Choroid plexus epithelial cell (primary cell): ENCODE results near the gene DAZAP1.
A peak's percentile ranks its signal among the peaks of the same experiment; 100 is the strongest.

ENCODE experiments used
- DNase-seq: peaks from one replicate; pipeline ENCODE4 v3.0.0-alpha.2; 2010; ENCODE audit warnings: low read depth
- H3K4me3 ChIP-seq: 2 replicates; pipeline ENCODE4 v1.5.1; 2011; ENCODE audit warnings: low read depth, mild to moderate bottlenecking, control low read depth, low read length, moderate library complexity
- CTCF ChIP-seq: conservative IDR thresholded peaks from 2 replicates; pipeline ENCODE4 v1.5.1; 2011; ENCODE audit warnings: low read depth, mild to moderate bottlenecking, control low read depth, inconsistent platforms, low read length, moderate library complexity

DAZAP1 gene

DNA sequence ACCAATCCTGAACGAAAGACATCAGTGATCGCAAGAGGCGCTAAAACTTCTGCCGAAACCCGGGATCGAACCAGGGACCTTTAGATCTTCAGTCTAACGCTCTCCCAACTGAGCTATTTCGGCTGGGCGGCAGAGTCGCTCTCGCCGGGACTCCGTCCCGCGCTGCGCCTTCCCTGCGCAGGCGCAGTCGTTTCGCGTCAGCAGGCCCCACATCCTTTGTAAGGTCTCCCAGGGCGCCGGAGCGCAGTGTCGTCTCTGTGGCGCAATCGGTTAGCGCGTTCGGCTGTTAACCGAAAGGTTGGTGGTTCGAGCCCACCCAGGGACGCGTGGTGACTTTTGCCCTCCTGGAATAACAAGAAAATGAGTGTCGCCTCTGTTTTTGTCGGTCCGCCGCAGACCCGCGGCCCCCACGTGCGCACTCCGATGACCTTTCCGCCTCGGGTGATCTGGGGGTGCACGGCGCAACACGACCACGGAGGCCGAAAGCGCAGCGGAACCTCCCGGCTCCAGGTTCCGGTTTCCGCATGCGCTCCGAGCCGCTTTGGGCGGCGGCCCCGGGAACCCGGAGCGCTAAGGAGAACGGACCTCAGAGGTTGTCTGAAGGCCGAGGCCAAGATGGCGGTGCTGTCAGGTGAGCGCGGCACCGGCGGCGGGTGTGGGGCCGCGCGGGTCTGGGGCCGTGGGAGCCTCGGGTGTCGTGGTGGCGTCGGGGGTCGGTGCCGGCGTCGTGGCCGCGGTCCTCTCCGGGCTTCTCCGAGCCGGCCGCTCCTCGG, 23.9 kb upstream of the DAZAP1 start, which contains the start of gene NDUFS7:
TSS of gene NDUFS7 (plus strand) at position 596 of the 773 bp plus-strand sequence. CDS start at position 616, 20 bp downstream.
- H3K4me3 ChIP-seq, result peak within 1 kb of the TSS; percentile 89
- DNase-seq, result peak; percentile 96
- peak; percentile 36 for TF ChIP-seq CTCF

DNA sequence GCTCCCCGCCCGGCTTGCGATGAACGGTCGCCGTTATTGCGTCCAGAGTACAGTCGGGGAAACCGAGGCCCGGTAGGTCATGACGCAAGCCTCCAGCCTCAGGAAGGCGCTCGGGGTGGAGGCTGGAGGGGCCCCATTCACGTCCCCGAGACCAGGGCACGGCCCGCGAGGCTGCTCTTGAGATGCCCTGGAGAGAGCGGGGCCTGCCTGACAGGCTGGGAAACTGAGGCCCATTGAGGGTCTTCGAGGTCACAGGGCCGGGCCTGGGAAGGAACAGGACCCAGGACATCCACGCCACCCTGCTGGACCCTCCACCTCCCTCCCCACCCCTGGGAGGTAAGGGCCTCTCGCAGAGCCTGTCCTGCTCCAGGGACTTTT, 23.3 kb upstream of the DAZAP1 start:
- H3K4me3 ChIP-seq, result peak overlapping the region; percentile 89
- no peak for DNase-seq
- no peak for TF ChIP-seq CTCF

- peak overlapping the region; percentile 89 for H3K4me3 ChIP-seq
- no peak for DNase-seq
- TF ChIP-seq CTCF, result no peak
Observed at GRCh38 chr19:1384478-1385110, 22.8 kb upstream of the DAZAP1 start.

GRCh38 chr19:1385816-1386215, 21.6 kb upstream of the DAZAP1 start:
- DNase-seq, result no peak
- no peak for TF ChIP-seq CTCF
- no peak overlapping the region for H3K4me3 ChIP-seq

- no peak overlapping the region for H3K4me3 ChIP-seq
- DNase-seq, result no peak
- no peak for TF ChIP-seq CTCF
Observed at GRCh38 chr19:1386945-1387683, 20.3 kb upstream of the DAZAP1 start.

GRCh38 chr19:1387684-1388636, 19.4 kb upstream of the DAZAP1 start:
- DNase-seq, result no peak
- H3K4me3 ChIP-seq, result no peak overlapping the region
- no peak for TF ChIP-seq CTCF
